ENCODE measurements around the gene OR1K1.
"Not testable (repeated sequence)": the region's sequence is repeated elsewhere in the genome, so short reads cannot be mapped to it uniquely, and the experiment has no call there.

OR1K1 gene

GRCh38 chr9:122814545-122814944, 14.6 kb downstream of the OR1K1 start:
- no peak for DNase-seq

GRCh38 chr9:122815544-122815943, 15.6 kb downstream of the OR1K1 start:
- DNase-seq = no peak

GRCh38 chr9:122816163-122816867, 16.4 kb downstream of the OR1K1 start:
- peak; percentile 52 for DNase-seq

- DNase-seq = no peak
These were observed 19.4 kb downstream of the OR1K1 start for GRCh38 chr9:122819326-122819725.

- DNase-seq = no peak
These were observed 20.0 kb downstream of the OR1K1 start for GRCh38 chr9:122819791-122820489.

GRCh38 chr9:122820490-122820845, 20.5 kb downstream of the OR1K1 start:
- DNase-seq = no peak

GRCh38 chr9:122821278-122821943, 21.5 kb downstream of the OR1K1 start:
- DNase-seq = no peak

GRCh38 chr9:122822056-122822455, 22.1 kb downstream of the OR1K1 start:
- no peak for DNase-seq

GRCh38 chr9:122822938-122823337, 23.0 kb downstream of the OR1K1 start:
- DNase-seq = no peak

- no peak for DNase-seq
These were observed 27.8 kb downstream of the OR1K1 start for GRCh38 chr9:122827761-122828093.

GRCh38 chr9:122828965-122829284, 29.0 kb downstream of the OR1K1 start:
- DNase-seq = not testable (repeated sequence)

GRCh38 chr9:122832194-122832593, 32.3 kb downstream of the OR1K1 start:
- DNase-seq = no peak

- no peak for DNase-seq
These were observed 35.4 kb downstream of the OR1K1 start for GRCh38 chr9:122835313-122835731.

- DNase-seq = no peak
These were observed 37.4 kb downstream of the OR1K1 start for GRCh38 chr9:122837266-122837850.

- not testable (repeated sequence) for DNase-seq
These were observed 38.5 kb downstream of the OR1K1 start for GRCh38 chr9:122838441-122838840.

- DNase-seq = no peak
These were observed 41.6 kb downstream of the OR1K1 start for GRCh38 chr9:122841501-122841900.

- DNase-seq = no peak
These were observed 44.2 kb downstream of the OR1K1 start for GRCh38 chr9:122844137-122844536.

- no peak for DNase-seq
These were observed 45.2 kb downstream of the OR1K1 start for GRCh38 chr9:122845116-122845515.

- peak; percentile 33 for DNase-seq
These were observed 46.5 kb downstream of the OR1K1 start for GRCh38 chr9:122846371-122846940.

- DNase-seq = no peak
These were observed 48.5 kb downstream of the OR1K1 start for GRCh38 chr9:122848256-122848943.
